Measurements from ENCODE around the gene MORC4. TPM values are rescaled to one million over a fixed set of nuclear protein-coding genes. Genes with fewer than 3 reads are reported as not detected.

The MORC4 gene
- total and polyA plus RNA-seq, 3 donors from 2014 or later: 29.4 to 51.9 (median 46.0) TPM

DNA sequence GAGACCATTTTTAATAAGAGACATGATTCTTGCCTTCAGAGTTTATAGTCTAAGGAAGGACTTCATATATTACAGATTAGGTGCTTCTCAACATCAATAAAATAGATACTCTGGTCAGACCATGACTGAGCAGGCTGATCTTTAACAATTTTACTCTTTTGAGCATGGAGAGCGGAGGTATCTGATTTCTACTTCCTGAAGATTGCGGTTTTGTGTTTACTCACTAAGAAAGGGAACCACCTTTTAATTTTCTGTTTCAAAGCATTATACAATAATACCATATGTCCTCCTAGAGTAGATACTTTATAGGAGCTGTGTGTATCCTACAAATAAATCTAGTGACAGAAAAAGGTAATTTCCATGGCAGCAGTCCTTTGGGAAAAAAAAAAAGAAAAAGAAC lies 12.5 kb downstream of the MORC4 start:
- TF ChIP-seq POLR2A (IDR thresholded peaks at IDR 0.05): no peak
- TF ChIP-seq, protein P1, sequence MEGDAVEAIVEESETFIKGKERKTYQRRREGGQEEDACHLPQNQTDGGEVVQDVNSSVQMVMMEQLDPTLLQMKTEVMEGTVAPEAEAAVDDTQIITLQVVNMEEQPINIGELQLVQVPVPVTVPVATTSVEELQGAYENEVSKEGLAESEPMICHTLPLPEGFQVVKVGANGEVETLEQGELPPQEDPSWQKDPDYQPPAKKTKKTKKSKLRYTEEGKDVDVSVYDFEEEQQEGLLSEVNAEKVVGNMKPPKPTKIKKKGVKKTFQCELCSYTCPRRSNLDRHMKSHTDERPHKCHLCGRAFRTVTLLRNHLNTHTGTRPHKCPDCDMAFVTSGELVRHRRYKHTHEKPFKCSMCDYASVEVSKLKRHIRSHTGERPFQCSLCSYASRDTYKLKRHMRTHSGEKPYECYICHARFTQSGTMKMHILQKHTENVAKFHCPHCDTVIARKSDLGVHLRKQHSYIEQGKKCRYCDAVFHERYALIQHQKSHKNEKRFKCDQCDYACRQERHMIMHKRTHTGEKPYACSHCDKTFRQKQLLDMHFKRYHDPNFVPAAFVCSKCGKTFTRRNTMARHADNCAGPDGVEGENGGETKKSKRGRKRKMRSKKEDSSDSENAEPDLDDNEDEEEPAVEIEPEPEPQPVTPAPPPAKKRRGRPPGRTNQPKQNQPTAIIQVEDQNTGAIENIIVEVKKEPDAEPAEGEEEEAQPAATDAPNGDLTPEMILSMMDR (IDR thresholded peaks at IDR 0.05): no peak
- 81 to 91% methylated on average over 2 of the region's 2 CpGs for WGBS, 2 donors
- no peak for DNase-seq
- H3K9me3 ChIP-seq: no peaks in the 10 kb centered on the region
- intact Hi-C loops (cut with DNase I; ENCODE audit: low total_unique reads): no loop called here
- H3K27me3 ChIP-seq: no peaks in the 10 kb centered on the region
- H3K27ac ChIP-seq: no peak overlapping the region
- H3K4me3 ChIP-seq: no peak overlapping the region
- no peaks in the 10 kb centered on the region for H3K4me1 ChIP-seq
- H3K36me3 ChIP-seq (ENCODE audit: low read depth, missing control alignments): no peaks in the 10 kb centered on the region

DNA sequence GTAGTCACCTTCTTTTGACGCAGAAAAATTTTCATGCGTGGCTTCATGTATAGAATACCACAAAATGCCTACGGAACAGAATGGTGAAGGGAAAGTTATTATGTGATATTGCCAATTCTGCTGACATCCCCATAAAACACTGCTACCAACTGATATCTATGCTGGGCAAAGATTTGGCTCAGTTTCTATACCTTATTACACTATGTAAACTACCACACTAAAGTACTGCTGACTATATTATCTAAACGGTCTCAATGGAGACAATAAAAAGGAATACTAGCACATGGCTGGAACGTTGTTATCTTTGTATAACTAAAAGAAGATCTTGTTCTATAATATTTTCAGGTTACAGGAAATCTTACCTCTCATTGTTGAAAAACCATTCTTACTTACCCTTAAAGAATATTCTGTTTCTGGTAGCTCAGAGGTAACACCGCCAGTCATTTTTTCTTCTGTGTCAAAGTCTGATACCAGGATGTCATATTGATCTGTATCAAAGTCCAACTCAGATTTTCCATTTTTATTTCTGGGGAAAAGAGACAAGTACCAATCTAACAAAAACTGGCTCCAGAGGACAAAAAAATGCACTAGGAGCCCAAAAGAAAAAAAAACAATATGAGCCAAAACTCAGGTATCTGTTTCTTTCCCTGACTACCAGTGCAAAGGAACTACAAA lies 18.9 kb downstream of the MORC4 start:
- no peaks in the 10 kb centered on the region for H3K27me3 ChIP-seq
- H3K36me3 ChIP-seq (ENCODE audit: low read depth, missing control alignments): no peaks in the 10 kb centered on the region
- H3K4me1 ChIP-seq: no peaks in the 10 kb centered on the region
- 90 to 92% methylated on average over 6 of the region's 6 CpGs for WGBS, 2 donors
- no peak for DNase-seq
- TF ChIP-seq, protein P1 (IDR thresholded peaks at IDR 0.05): no peak
- no peak for TF ChIP-seq POLR2A (IDR thresholded peaks at IDR 0.05)
- H3K4me3 ChIP-seq: no peak overlapping the region
- intact Hi-C loops (cut with DNase I; ENCODE audit: low total_unique reads): no loop called here
- no peak overlapping the region for H3K27ac ChIP-seq
- no peaks in the 10 kb centered on the region for H3K9me3 ChIP-seq

DNA sequence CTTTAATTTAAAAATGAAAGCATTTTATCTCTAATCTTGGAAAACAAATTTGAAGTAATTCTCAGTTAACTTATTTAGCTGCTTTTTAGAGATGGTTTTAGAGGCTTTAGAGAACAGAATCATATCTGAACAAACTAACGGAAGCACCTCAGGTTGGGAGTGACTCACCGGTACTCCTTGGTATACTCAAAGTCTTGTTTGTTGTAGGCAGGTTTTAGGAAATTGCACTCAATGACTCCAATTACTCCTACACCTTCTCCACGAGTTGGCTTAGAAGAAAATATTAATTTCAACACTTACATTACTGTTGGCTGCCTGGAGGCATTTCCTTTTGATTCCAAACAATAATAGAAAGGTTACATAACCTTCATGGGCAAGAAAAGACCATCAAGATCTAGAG lies 23.6 kb downstream of the MORC4 start:
- intact Hi-C loops (cut with DNase I; ENCODE audit: low total_unique reads): no loop called here
- Histone ChIP-seq H3K9me3 (no peaks in the 10 kb centered on the region), H3K27me3 (no peaks in the 10 kb centered on the region), H3K27ac (no peak overlapping the region), H3K36me3 (ENCODE audit: low read depth, missing control alignments) (no peaks in the 10 kb centered on the region), H3K4me3 (no peak overlapping the region), H3K4me1 (no peaks in the 10 kb centered on the region)
- 79 to 82% methylated on average over 3 of the region's 3 CpGs for WGBS, 2 donors
- TF ChIP-seq, protein P1 (IDR thresholded peaks at IDR 0.05): no peak
- TF ChIP-seq POLR2A (IDR thresholded peaks at IDR 0.05): no peak
- no peak for DNase-seq

- intact Hi-C loops (cut with DNase I; ENCODE audit: low total_unique reads): no loop called here
- WGBS, 2 donors: 60 to 79% methylated on average over 4 to 5 of the region's 5 CpGs
- DNase-seq: no peak
- TF ChIP-seq POLR2A (IDR thresholded peaks at IDR 0.05): no peak
- TF ChIP-seq, protein P1 (IDR thresholded peaks at IDR 0.05): no peak
- Histone ChIP-seq H3K4me1 (no peaks in the 10 kb centered on the region), H3K9me3 (no peaks in the 10 kb centered on the region), H3K4me3 (no peak overlapping the region), H3K27me3 (no peaks in the 10 kb centered on the region), H3K36me3 (ENCODE audit: low read depth, missing control alignments) (no peaks in the 10 kb centered on the region), H3K27ac (no peak overlapping the region)
These were observed 26.4 kb downstream of the MORC4 start for GRCh38 chrX:106973433-106974149.
